M059J (cell line): ENCODE data around the gene GUK1. TPM values are rescaled to one million over a fixed set of nuclear protein-coding genes. Genes with fewer than 3 reads are reported as not detected.

Experiments
- DNase-seq: peaks from one replicate; pipeline ENCODE4 v3.0.0-alpha.2; 2012; ENCODE audit warnings: low read depth
- total RNA-seq: library from RNA; depleted of rRNA; stranded (reverse); fragments of >200 nt; shearing (Covaris generic); gene quantifications from 2 replicates; pipeline ENCODE4 v1.2.3, GENCODE V29; 2014

The GUK1 gene
- total RNA-seq, 1 experiment from 2014 or later, result 347 TPM

DNA sequence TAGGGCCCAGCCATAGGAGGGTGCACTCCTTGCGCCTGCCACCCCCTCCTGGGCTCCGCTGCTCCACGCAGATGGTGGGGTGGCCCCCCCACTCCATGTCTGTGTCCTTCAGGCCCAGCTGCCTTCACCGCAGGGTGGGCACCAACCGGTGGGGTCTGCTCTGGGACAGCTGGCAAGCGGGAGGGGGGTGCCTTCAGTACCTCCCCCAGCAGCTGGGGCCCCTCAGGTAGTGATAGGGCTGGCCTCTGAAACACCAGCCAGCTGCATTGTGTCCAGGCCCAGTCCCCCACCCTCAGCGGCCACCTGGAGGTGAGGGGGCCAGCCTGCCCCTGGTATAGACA is 10.0 kb downstream of the GUK1 start:
- no peak for DNase-seq

DNA sequence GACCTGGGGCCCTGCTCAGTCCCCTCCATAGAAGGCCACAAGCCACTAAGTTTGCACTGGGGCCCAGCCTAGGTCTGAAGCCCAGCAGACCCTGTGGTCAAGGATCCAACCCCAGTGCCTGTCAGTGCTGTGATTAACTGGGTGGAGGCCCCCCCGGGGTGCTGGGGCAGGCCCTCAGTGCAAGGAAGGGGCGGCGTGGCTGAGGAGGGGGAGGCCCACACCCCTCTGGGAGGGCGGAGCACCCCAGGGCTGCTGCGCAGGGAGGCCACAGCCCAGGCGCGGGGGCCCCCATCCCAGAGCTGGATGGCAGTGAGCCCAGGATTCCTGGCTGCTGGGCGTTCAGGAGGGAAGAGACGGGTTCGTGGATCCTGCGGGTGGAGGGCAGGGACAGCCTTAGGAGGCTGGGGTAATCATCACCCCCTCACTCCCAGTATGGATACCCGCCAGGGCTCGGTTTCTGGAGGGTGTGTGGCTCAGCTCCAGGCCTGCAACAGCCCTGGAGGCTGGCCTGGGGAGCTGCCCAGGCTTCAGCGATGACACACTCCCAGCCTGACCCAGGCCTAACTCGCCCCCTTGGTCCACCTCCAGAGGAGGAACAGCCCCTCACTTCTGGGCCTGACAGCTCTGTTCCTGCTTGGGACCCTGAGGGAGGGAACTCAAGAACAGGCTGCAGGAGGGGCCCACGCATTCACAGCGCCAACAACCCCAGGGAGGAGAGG is 10.5 kb downstream of the GUK1 start:
- DNase-seq, result peak; percentile 49

DNA sequence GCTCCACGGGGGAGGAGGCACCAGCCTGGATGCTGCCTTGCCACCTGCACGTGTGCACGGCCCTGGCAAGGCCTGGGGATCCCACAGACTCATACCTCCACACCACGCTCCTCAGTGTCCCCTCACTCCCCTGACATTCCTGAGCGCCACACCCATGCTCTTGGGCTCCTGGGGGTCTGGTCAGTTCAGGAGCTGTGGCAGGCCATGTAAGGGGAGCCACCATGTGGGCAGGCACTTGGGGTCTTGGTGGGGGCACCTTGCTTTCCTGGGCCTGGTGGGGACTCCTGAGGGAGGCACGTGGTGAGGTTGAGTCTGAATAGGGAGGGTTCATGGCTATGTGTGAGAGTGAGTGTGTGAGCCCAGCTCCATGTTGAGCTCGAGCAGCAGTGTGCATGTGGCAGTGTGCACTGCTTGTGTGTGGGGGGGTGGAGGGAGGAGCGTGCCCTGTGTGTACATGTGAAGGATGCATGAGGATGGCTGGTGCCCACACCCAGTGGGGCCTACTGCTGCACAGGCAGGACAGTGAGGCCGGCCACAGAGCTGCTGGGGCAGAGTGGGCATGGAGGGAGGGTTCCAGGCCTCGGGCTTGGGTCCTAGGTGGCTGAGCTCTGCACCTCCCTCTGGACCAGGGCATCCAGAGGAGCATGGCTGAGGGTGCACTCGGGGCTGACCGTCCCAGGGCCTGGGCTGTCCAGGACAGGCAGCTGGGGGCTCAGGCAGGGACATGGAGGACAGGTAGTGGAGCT is 11.3 kb downstream of the GUK1 start:
- DNase-seq, result no peak

DNA sequence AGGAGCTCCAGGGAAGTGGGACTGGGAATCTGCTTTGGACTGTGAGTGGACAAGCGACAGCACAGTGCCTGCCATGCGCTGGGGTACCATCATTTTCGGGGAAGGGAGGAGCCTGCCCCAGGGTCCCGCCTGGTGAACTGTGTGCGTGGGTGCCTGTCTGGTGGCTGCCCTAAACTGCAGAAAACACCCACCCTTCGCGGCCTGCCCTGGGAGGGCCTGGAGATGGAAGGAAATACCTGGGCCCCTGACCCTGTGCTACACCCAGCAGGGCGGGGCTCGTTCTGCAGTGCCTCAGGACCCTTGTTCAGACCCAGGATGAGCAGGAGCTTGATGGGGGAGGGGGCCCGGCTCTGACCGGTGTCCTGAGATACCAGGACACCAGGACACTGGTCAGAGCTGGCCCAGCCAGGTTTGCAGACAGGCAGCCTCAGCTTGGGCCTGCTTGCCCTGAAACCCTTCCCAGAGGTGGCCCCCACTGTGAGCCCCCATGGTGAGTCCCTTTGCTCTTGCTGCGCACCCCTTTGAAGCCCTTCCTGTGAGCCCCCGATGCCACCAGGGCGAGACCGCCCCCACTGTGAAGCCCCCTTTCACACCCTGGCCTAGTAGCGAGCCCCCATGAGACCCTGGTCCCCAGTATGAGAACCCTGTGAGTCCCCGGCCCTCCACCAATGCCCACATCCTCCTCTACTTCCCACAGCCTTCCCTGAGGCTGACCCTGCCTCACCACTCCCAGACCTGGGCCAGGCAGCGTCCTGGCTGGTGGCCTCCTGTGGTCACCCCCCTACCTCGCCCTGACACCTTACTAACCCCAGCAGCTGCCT is 12.2 kb downstream of the GUK1 start:
- DNase-seq, result no peak

DNA sequence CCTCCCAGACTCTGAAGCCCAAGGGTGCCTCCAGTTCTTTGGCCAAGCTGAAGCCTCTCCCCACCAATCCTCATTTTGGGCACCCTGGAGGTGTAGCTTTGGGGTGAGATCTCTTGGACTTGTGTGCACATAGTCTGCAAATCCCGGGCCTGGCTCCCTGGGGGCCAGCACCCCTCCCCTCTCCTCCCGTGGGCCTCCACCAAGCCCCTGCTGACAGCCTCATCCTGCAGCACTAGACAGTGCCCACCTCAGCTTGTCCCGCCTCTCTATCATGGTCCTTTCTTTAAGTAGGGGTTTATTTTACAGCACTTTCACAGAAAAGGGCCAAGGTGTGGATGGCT is 12.8 kb downstream of the GUK1 start:
- no peak for DNase-seq

DNA sequence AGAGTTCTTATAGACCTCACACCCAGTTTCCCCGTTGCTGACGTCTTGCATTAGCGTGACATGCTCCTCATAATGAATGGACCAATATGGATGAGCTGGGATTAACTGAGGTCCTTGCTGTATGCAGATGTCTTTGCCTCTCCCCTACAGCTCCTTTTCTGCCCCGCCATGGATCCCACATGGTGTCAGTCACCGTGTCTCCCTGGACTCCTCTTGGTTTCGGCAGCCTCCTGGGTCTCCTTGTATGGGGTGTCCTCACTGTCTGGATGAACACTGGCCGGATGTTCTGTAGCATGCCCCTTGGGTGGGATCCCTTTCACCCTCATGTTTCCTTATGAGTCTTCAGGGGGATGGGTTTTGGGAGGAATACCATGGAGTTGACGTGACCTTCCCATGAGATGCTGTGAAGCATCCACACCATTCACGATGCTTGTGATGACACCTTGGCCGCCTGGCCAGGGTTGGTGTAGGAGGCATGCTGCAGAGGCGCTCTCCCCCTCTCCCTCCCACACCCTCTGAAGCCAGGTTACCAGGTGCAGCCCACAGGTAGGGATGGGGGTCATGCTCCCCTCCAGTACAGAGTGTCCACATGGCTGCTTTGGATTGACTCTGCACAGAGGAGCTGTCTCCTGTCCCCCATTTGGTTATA is 14.1 kb downstream of the GUK1 start:
- DNase-seq, result no peak

DNA sequence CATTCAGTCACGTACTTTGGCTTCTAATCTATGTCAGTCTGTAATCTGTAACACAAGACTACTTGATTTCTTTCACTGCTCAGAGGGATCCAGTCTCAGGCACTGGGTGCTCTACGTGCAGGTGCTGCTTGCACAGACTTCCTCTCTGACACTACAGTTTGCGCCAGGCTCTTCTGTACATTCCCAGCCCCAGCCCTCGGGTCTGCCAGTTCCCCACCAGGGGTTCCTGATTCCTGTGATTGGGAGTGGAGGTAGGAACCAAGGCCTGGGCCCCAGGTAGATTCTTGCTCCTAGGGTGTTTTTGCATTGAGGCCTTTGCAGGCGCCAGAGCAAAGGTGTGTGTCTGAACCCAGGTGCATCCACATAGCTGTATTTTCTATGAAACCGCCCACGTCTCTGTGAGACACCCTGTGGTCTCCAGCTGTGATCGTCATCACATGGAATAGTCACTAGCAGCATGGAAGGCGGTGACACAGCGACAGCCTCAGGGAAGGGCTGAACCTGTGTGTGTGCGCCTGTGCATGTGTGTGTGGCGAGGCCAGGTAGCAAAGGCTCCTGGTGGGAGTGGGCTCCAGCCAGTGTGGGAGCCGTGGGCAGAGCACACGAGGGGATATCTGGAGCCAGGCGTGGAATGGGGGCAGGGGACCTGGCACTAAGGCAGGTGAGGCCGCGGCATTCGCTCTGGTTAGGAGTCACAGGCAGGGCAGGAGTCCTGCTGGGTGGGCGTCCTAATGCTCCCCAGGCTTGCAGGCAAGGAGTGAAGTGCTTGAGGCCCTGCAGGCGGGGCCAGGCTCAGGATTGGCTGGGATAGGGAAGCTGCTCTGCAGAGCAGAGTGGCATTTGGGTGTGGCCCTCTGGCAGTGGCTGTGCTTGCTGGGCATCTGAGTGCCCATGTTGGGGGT is 14.8 kb downstream of the GUK1 start:
- DNase-seq, result no peak

DNA sequence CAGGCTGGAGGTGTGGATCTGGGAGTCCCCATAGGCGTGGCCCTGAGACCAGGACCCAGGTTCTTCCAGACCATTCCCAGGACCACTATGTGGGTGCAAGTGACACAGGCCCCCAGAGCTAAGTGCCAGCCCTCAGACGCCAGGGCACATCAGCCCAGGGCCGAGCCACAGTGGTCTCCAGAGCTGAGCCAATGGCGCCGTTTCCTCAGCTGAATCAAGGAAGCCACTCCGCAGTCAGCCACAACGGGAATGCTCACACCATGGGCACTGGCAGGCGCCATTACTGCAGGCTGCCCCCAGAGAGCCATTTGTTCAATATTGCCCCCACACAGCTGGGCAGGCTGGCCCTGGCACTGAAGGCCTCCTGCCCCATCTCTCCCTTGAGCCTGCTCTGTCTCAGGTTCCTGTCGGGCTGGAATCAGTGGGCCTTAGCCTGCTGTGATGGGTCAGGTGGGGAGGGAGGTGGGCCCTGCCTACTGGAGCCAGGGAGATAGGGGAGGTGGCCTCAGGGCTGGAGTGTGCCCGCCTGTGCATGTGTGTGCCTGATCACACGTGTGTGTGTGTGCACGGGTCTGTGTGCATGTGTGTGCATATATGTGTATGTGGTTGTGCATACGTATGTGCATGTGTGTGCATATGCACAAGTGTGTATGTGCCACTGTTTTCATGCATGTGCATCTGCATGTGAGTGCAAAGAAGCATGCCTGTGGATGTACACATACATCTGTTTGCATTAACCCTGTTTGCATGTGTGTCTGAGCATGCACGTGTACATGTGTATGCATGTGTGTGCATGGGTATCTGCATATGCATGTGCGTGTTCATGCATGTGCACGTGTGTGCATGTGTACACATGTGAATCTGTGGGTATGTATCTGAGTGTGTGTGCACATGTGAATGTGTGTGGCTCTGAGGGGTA is 15.8 kb downstream of the GUK1 start:
- DNase-seq, result no peak

DNA sequence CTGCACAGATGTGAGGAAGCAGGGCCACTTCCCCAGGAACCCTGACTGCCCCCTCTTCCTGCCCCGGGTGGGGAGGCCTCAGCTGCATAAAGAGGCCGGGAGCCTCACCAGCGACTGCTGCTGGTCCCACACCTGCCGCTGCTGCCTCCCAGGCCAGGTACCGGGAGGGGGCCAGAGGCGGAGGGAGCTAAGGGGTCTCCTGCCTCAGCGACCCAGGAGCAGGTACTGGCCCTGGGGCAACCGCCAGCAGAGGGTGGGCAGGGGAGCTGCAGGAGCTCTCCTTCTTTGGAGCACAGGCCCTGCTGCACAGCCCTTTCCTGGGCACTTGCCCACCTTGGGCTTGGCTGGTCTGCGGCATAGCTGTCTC is 16.4 kb downstream of the GUK1 start:
- no peak for DNase-seq

DNA sequence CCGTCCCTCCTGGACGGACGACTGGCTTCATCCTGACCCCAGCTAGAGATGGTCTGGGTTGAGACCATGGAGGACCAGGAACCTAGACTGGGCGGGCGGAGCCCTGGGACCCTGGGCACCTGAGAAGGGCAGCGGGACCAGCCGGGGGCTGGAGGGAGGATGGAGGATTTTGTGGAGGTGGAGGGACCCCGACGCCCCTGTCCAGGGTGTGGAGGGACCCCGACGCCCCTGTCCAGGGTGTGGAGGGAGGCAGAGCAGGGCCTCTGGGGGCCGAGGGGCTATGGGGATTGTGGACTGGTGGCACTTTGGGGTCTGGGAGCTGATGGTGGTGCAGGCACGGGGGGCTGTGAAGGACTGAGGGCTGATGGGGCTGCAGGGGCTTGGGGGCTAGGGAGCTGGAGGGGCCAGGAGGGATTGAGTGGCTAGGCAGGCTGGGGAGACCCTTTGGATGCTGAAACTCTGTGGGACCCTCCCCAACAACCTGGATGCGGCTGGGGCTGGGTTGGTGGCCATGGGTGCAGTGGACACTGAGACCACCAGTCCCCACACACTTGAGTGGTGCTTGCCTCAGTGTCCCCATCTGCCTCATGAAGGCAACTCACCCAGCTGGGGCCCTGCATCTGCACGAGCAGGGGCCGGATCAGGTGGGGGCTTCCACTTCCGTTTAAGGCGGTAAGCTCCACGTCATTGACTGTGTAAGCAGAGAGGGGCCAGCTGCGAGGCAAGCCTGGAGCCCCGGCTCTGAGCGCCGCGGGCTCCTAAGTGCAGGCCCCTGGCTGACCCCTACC is 17.1 kb downstream of the GUK1 start:
- DNase-seq, result no peak

DNA sequence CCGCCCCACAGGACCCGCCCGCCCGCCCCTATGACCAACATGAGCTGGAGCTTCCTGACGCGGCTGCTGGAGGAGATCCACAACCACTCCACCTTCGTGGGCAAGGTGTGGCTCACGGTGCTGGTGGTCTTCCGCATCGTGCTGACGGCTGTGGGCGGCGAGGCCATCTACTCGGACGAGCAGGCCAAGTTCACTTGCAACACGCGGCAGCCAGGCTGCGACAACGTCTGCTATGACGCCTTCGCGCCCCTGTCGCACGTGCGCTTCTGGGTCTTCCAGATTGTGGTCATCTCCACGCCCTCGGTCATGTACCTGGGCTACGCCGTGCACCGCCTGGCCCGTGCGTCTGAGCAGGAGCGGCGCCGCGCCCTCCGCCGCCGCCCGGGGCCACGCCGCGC is 17.6 kb downstream of the GUK1 start:
- no peak for DNase-seq

DNA sequence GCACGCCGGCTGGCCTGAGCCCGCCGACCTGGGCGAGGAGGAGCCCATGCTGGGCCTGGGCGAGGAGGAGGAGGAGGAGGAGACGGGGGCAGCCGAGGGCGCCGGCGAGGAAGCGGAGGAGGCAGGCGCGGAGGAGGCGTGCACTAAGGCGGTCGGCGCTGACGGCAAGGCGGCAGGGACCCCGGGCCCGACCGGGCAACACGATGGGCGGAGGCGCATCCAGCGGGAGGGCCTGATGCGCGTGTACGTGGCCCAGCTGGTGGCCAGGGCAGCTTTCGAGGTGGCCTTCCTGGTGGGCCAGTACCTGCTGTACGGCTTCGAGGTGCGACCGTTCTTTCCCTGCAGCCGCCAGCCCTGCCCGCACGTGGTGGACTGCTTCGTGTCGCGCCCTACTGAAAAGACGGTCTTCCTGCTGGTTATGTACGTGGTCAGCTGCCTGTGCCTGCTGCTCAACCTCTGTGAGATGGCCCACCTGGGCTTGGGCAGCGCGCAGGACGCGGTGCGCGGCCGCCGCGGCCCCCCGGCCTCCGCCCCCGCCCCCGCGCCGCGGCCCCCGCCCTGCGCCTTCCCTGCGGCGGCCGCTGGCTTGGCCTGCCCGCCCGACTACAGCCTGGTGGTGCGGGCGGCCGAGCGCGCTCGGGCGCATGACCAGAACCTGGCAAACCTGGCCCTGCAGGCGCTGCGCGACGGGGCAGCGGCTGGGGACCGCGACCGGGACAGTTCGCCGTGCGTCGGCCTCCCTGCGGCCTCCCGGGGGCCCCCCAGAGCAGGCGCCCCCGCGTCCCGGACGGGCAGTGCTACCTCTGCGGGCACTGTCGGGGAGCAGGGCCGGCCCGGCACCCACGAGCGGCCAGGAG is 18.3 kb downstream of the GUK1 start:
- DNase-seq, result no peak

DNA sequence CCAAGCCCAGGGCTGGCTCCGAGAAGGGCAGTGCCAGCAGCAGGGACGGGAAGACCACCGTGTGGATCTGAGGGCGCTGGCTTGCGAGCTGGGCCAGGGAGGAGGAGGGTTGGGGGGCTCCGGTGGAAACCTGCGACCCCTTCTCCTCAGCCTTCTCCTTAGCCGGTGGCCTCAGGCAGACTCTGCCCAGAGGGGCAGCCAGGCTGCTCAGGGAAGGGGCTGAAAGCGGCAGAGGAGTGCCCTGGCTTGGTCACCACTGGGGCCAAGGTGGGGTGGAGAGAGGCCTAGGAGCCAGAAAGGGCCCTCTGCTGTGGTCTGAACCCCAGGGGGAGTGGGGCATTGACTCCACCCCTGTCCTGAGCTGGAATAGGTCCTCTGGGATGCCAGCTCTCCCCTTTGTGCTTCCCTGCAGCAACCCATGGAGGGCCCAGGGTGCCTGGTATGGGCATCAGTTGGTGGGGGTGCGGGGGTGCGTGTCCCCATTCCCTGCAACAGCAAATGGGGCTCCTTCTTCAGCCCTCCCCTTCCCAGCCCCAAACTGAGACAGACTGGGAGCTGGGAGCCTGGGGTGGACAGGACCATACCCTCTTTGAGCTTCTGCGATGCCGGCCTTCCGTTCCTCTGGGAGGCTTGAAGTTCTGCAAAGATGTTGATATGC is 19.1 kb downstream of the GUK1 start:
- DNase-seq, result no peak

DNA sequence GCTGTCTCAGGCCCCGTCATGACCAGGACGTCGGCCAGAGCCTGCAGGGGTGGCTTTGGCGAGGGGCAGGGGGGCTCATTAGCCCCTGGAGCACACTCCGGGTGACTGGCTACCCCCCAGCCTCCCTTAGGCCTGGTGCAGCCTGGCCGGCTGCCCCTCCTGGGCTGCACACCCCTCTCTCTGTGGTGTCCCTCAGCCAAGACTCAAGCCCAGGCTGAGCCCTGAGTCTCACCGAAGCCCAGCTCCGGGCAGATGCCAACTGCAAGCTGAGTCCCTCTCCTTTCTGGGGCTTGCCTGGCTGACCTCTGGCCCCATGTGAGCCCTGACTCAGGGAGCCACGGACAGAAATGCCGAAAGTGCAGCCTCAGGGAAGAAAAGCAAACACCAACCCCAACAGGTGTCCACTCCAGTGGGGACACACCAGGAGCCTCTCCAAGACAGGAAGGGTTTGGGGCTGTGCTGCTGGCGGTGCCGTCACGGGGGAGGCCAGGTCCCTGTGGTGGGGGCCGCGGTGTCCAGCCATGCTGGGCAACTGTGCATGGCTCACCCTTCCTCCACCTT is 20.2 kb downstream of the GUK1 start:
- DNase-seq, result no peak

DNA sequence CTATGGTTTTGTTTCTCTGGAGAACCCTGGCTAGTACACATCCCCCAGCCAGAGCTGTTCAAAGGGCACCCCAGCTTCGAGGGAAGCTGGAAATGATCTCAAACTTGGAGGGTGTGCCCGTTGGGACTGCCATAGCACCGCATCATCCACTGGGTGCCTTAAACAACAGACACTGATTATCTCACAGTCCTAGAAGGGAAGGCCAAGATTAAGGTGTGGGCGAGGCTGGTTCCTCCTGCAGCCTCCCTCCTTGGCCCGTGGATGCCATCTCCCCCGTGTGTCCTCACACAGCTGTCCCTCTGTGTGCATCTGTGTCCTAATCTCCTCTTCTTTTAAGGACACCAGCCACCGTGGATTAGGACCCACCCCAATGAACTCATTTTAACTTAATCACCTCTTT is 21.3 kb downstream of the GUK1 start:
- no peak for DNase-seq

DNA sequence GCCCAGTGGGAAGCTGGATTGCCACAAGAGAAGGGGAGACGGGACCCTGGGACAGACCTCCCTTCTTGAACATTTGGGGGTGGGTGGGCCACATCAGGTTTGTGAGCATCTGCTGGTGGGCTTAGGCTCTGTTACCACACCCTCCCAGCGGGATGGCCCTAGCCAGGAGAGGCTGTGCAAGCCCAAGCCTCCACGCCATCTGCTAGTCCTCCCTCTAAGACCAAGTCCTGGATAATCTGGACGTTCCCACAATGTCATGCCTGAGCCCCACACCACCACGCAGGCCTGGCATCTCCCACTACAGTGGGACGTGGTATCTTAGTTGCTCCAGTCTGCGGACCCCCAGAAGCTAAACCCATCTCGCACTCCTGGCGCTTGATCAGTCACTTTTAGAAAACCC is 21.8 kb downstream of the GUK1 start:
- no peak for DNase-seq

DNA sequence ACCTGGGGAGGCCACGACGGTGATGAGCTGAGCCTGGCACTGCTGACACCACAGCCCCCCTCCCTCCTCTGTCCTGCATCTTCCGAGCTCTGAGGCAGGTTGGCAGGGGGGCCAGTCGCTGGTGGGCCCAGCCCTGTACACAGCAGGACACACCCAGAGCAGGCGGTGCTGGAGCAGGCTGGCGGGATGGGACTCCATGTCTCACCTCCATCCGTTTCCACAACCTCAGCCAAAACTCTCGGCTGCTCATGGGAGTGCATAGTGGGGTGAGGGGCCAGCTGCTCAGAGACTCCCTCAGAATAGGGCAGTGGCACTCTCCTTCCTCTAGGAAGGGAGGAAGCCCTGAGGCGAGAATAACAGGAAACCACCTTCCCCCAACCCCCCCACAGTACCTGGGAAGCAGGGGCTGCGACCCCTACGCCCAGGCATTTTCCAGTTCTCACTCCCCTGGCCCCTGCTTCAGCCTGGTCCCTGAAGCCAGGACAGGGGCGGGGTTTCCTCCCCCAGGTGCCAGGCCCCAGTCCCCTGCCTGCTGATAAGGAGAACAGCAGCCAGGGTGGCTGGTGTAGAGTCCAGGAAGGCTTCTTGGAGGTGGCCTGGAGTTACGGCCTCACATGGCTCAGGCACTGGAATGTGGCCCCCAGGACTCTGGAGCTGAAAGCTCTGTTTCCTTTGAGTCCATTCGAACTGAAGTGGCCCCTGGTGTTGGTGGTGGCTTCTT is 22.4 kb downstream of the GUK1 start:
- peak; percentile 25 for DNase-seq
